C4-2B (cell line): ENCODE measurements around the gene FAT4.

Experiments
- H3K27ac ChIP-seq: fragments of 450-650 bp; 2 replicates; pipeline ENCODE4 v1.5.1; 2017
- CTCF ChIP-seq: fragments of 450-650 bp; conservative IDR thresholded peaks from 2 replicates; pipeline ENCODE4 v1.5.1; 2017; ENCODE audit warnings: mild to moderate bottlenecking
- ZFX ChIP-seq: fragments of 450-650 bp; IDR thresholded peaks from 2 replicates; pipeline ENCODE4 v1.6.1; 2017

Gene FAT4

DNA sequence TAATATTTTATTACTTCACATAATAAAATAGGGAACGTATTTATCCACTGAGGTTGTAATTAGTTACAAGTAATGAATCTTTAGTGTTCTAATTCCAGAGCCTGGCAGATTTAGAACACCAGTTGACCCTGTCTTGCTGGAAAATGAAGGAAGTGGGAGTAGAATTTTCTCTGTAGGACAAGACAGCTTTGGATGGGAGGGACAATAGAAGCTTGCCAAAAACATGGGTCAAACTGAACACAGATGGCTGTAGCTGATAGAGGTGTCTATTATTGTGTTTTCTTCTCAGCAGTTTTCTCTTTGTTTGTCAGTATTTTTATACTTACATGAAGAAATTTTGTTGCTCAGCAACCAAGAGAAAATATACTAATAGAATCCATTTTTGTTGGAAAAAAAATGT lies 20.2 kb downstream of the FAT4 start:
- TF ChIP-seq ZFX: no peak
- no peak for TF ChIP-seq CTCF
- no peak overlapping the region for H3K27ac ChIP-seq

- H3K27ac ChIP-seq: no peak overlapping the region
- TF ChIP-seq CTCF (no peak), ZFX (no peak)
Measured at GRCh38 chr4:125338814-125339213, 24.1 kb downstream of the FAT4 start.

DNA sequence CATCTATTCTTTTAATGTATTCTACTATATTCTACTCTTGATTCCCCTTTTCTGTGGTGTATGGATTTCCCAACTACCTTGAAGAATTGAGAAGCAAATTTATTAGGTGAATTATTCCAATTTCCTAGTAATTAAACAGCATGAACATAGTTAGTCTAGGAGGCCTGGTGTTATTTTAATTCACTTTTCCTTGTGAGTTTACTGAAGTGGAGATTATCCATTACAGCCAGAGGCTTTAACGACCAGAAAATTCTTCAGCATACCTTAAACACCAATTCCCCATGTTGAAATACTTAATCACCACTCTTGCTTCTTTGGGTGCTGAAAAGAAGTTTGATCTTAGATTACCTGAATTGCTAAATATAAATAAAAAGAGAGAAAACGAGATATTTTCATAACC lies 29.4 kb downstream of the FAT4 start:
- no peak overlapping the region for H3K27ac ChIP-seq
- TF ChIP-seq CTCF (no peak), ZFX (no peak)

GRCh38 chr4:125346616-125347015 lies 31.9 kb downstream of the FAT4 start:
- no peak overlapping the region for H3K27ac ChIP-seq
- TF ChIP-seq CTCF (no peak), ZFX (no peak)

DNA sequence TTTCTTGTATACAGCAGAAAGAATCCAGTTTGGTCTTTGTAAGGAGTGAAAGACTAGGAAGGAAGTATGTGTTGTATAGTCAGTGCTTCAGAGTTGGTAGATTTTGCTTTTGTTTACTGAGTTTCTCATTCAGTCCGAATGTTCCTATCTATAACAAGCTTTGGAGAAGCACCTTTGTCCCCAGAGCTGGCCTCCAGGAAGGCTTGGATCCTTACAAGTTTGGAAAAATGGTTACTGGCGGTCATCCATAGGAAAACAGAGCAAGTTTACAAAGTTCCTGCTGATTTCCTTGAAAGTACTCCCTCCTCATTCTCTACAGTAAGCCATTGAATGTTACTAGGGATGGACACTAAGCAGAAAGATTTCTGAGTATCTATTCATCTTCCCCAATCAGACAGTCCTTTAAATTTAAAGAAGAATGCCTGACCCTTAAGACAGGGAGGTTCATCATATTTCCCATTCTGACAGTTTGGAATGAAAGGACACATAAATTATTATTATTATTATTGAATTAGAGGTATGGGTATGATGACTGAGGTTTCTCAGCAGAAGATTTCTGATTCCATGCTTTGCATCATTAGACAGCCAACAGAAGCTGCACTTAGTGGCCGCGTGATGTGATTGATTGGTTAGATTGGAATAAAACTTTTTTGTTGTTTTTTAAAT lies 35.8 kb downstream of the FAT4 start:
- no peak overlapping the region for H3K27ac ChIP-seq
- TF ChIP-seq ZFX (no peak), CTCF (no peak)

- TF ChIP-seq CTCF (no peak), ZFX (no peak)
- H3K27ac ChIP-seq: no peak overlapping the region
Measured at GRCh38 chr4:125352521-125352920, 37.8 kb downstream of the FAT4 start.

GRCh38 chr4:125353131-125353530 lies 38.4 kb downstream of the FAT4 start:
- no peak overlapping the region for H3K27ac ChIP-seq
- no peak for TF ChIP-seq CTCF
- TF ChIP-seq ZFX: no peak
